Neural cell (in vitro differentiated cells): ENCODE data around the gene TMEM132C.

Experiments
- CTCF ChIP-seq: fragments of 450-650 bp; IDR thresholded peaks from 2 replicates; pipeline ENCODE4 v1.5.1; 2014; ENCODE audit warnings: antibody characterized with exemption, mild to moderate bottlenecking, moderate library complexity; ENCODE audit not compliant: poor library complexity, severe bottlenecking
- POLR2AphosphoS5 ChIP-seq: IDR thresholded peaks from 2 replicates; pipeline ENCODE4 v1.6.1; 2012
- TAF1 ChIP-seq: IDR thresholded peaks from 2 replicates; pipeline ENCODE4 v1.6.1; 2012; ENCODE audit warnings: low read depth

GRCh38 chr12:128381541-128381940, 114.6 kb downstream of the TMEM132C start:
- no peak for TF ChIP-seq POLR2AphosphoS5
- TF ChIP-seq TAF1: no peak
- no peak for TF ChIP-seq CTCF
